ENCODE results near the gene C1orf159.
"Not testable (repeated sequence)": the region's sequence is repeated elsewhere in the genome, so short reads cannot be mapped to it uniquely, and the experiment has no call there.

The C1orf159 gene

DNA sequence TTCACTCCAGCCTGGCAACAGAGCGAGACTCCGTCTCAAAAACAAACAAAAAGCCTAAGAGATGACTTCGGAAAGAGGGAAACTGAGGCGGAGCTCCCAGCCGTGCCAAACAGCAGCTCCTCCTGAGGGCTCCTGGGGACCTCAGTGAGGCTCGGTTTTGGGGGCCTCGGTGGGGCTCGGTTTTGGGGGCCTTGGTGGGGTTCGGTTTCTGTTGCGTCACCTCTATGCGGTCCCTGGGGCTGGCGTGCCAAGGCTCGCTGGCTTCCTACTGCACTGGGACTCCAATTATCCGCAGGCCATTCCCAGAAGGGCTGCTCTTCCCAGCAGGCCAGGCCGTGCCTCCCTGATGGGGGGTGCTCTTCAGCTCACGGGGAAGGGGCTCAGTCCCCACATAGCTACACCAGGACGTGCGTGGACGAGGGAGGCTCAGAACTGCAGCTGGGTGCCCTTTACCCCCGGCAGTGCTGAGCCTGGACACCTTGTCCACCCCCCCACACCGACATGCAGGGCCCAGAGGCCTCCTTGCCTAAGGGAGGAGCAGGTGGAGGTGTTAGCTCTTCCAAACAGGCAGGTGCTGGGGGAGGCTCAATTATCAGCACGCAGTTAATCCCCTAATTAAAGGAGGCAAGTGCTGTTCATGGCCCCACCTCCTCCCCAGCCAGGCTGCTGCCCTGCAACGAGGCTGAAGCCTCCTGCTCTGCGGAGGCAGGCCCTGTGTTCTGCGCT lies 5.1 kb upstream of the C1orf159 start:
- in situ Hi-C loops (cut with MboI; ENCODE audit: low sequenced_read_pairs) = no loop called here

DNA sequence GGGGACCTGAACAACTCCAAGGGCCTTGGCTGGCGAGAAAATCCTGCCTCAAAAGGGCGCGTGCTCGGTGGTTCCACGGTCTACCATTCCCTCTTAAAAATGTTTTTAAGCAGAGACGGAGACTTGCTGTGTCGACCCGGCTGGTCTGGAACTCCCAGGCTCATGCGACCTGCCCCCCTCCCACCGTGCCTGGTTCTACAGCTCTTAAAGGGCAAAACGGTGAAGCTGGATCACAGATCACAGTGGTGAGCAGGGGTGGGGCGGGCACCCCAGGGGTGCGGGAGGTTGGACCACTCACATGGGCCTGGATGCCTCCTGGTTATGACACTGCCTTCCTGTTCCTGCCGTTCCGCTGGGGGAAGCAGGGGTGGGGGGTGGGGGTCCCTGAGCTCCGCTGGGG lies 4.2 kb upstream of the C1orf159 start:
- in situ Hi-C loops (cut with MboI; ENCODE audit: low sequenced_read_pairs) = no loop called here

DNA sequence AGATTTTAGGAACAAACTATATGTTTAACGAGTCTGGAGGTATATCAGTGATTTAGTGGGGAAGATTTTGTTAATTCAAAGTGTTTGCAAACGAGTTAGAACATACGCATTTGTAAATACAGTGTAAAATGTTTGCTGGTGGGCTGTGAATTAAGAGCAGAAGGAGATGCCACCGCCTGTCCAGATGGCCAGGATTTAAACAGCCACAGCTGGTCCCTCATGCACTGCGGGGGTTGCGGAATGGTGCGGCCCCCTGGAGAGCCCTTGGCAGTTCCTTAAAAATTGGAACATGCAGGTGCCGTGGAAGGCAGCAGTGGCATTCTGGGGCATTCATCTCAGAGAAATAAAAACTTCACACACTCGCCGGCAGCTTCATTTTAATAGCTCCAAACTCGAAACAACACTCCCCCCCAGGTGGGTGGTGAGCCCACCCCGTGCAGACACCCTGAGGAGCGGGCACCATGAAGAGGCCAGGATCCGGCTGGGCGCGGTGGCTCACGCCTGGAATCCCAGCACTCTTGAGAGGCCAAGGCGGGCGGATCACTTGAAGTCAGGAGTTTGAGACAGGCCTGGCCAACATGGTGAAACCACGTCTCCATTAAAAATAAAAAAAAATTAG lies 3.5 kb upstream of the C1orf159 start:
- in situ Hi-C loops (cut with MboI; ENCODE audit: low sequenced_read_pairs) = no loop called here

DNA sequence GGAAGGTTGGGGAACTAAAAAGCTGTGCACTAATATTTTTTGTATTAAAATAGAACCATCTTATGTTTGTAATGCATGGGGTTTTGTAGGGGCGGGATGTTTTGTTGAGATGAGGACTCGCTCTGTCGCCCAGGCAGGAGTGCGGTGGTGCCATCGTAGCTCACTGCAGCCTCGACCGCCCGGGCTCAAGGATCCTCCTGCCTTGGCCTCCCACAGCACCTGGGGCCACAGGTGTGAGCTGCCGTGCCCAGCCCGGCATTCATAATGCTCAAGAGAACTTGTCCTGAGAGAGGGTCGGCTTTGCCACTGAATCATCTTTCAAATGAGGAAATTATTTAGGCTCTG lies 3.0 kb upstream of the C1orf159 start:
- in situ Hi-C loops (cut with MboI; ENCODE audit: low sequenced_read_pairs) = no loop called here

DNA sequence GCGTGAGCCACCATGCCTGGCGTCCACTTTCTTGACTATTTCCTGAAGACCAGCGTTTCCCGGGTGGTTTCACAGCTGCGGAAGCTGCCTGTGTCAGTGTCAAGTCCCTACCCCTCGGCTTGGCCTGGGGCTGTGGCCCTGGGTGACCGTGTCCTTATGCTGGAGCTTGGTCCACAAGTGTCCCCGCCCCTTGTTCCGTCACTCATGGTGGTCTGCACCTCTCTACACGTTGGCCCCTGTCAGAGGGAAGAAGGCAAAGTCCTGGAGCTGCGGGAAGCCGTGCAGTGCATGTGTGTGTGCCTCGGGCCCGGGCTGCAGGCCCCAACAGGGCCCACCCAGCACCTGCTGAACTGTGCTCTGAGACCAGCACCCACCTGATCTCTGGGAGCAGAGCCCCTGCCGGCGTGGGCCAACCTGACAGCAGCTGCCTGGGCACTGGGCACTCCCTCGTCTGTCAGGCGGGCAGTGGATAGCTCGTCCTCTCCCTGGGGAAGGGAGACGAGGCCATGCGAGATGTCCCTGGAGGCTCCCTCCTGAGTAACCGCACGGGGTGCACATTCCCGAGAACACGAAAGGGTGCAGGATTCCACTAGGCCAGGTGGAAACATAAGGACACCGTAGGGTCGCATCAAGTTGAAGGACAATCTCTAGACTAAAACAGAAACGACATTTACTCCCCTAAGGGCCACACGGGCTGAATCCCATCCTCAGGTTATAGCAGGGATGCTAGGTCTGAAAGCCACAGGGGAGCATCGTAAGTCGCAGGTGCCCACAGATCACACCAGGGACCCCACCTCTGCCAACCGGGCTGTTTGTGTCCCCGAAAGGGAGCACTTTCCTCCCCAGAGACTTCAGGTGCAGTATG lies 2.4 kb upstream of the C1orf159 start:
- in situ Hi-C loops (cut with MboI; ENCODE audit: low sequenced_read_pairs) = no loop called here

DNA sequence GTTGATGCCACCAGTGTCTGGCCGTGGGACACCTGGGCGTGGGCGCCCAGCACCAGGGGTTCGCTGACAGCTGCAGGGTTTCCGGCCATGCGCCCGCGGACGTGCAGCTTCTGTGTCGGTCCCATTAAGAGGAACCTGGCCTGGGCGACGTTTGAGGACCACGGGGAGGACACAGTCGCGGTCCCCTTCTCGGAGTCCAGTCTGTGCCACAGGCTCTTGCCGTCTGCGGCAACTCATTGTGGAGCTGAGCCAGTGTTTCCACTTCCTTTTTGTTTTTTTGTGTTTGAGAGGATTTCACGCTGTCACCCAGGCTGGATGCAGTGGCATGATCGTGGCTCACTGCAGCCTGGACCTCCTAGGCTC lies 1.6 kb upstream of the C1orf159 start:
- in situ Hi-C loops (cut with MboI; ENCODE audit: low sequenced_read_pairs) = no loop called here

DNA sequence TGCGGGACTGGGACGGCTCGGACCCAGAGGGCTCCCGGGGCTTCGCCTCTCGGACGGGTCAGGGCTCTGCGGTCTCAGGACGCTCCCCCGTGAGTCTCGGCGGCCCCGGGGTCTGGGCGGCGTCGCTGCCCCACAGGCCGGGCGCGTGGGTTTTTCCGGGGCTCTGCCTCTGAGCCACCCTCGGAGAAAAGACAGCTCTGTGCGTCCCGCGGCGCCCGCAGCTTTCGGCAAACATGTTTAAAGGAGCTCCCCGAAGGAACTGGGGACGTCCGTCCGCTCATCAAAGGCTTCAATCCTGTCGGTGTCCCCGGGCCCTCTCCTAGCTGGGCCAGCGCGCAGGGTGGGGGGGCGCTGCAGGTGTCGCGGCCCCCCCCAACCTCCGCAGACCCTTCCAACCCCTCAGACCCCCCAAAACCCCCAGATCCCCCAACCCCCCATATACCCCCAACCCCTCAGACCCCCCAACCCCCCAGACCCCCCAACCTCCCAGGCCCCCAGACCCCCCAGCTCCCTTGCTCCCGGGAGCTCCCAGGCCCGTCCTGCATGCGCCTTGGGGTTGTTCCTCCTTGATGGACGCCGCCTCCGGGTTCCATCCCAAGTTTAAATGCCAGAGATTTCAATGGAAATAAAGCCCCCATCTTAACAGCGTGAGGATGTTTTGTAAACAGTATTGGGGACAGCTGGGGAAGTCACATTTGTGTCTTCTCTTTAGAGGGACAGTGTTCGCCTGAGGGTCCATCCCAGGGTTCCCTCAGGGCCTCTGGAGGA lies 996 bp upstream of the C1orf159 start:
- in situ Hi-C loops (cut with MboI; ENCODE audit: low sequenced_read_pairs) = no loop called here

DNA sequence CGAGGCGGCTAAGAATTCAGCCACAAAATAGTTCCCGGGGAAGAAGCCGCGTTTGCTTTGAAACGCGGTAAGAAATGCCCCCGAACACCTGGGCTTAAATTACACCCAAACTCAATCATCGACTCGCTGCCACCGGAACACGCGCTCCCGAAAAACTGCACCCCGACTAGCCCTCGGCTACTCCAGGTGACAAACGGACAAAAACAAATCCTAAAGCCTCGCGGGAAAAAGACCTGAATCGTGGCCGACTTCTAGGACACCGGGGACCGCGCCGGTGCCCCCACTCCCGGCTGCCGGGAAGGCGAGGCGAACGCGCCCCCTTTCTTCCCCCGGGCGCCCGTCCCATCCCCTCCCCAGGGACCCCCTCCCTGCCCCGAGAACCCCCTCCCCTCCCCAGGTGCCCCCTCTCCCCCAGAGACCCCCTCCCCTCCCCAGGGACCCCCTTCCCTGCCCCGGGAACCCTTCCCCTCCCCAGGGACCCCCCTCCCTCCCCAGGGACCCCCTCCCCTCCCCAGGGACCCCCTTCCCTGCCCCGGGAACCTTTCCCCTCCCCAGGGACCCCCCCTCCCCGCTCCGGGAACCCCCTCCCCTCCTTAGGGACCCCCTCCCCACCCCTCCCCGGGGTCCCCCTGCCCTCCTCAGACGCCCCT lies 628 bp downstream of the C1orf159 start:
- in situ Hi-C loops (cut with MboI; ENCODE audit: low sequenced_read_pairs) = no loop called here

DNA sequence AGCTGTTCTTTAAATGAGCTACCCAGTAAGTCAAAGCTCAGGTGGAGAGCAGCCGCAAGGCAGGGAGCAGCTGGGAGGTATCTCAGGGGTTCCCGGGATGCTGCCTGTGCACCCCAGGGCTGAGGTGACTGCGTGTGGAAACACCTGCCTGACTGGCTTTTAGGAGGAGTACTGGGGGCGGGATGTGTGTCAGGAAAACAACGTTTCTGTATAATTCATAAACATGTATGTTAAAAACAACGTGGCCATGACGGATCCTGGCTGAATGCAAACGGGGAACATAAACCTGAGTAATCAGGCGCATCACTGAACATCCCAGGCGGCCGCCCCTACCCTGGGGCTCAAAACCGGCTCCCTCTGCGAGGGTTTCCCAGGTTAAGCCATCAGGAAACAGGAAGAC lies 1.5 kb downstream of the C1orf159 start:
- in situ Hi-C loops (cut with MboI; ENCODE audit: low sequenced_read_pairs) = no loop called here

DNA sequence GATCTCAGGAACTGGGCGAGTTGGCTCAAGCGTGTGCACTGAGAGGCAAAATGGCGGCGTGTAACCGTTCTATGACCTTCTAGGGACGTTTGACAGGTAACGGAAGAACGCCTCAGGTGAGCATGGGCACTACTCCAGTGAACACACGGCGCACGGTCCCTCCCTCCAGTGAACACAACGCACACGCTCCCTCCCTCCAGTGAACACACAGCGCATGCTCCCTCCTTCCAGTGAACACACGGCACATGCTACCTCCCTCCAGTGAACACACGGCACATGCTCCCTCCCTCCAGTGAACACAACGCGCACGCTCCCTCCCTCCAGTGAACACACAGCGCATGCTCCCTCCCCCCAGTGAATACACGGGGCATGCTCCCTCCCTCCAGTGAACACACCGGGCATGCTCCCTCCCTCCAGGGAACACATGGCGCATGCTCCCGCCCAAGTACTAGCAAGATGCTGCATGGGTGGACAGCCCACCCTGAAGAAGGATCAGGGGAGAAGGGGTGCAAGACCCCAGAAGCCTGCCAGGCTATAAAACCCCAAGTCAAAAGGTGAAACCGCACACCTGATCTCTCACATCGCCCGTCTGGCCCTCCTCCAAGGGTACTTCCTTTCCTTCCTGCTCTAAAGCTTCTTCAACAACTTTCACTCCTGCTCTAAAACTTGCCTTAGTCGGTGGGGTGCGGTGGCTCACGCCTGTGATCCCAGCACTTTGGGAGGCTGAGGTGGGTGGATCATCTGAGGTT lies 3.5 kb downstream of the C1orf159 start:
- in situ Hi-C loops (cut with MboI; ENCODE audit: low sequenced_read_pairs) = no loop called here

DNA sequence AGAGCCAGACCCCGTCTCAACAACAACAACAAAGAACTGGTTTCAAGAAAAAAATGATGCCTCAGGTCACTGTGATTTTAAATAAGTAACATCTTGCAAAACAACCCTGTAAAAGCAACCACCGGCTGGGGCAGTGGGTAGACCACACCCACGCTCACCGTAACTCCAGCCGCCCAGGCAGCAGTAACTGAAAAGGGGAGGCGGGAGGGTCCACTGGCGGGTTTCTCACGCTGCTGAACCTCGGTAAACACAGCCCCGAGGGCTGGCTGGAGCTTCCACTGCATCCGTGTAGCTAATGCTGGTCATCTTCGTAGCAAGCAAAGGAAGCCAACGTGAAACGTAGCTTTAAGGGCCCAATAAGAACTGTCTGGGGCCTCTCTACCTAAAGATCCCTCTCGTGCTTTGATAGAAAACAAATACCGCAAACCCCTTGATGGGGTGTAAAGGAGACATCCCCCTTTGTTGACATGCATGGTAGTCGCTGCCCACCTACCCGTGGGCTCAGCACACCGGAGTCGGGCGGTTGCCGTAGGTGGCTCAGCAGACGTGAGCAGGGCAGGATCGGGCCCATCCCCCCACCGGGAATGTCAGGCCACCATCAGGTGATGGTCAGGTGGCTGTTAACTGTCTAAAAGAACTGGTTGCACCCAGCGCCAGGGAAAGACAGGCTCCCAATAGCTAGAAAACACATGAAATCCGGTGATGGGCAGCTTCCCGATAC lies 4.2 kb downstream of the C1orf159 start:
- in situ Hi-C loops (cut with MboI; ENCODE audit: low sequenced_read_pairs) = no loop called here

DNA sequence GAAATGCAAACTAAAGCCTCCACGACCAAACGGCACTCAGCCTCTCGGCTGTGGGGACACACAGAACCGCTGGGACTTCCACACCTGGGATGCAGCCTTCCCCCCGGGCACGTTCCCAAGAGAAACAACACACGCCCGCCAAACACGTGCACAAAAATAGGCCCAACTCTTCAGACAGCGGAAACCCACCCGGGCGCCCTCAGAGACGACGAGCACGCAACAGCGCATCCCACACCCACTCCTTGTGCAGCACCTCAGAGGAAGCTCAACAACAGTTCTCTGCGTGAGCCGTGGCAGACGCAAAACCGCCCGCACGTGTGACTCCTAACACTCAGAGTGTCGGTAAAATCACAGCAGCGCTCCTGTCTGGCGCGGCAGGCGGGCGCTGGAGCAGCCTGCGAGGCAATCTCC lies 5.3 kb downstream of the C1orf159 start:
- in situ Hi-C loops (cut with MboI; ENCODE audit: low sequenced_read_pairs) = no loop called here

DNA sequence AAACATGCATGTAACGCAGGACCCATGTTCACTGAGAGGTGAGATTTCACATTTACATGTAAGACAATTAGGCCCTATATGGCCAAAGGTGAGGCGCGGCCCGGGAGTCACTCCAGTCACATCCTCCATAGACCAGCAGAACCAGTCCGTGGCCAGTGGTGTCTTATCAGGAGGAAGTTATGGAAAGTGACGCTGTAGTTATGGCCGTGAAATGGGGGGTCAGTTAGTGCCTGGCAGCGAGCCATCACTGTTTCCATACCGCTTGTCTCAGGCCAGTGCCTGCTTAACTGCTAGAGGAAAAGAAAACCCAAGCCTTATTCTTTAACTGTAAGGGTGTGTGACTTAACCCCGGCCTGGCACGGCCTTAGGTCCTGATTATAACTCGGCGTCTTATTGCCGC lies 6.1 kb downstream of the C1orf159 start:
- in situ Hi-C loops (cut with MboI; ENCODE audit: low sequenced_read_pairs) = no loop called here

DNA sequence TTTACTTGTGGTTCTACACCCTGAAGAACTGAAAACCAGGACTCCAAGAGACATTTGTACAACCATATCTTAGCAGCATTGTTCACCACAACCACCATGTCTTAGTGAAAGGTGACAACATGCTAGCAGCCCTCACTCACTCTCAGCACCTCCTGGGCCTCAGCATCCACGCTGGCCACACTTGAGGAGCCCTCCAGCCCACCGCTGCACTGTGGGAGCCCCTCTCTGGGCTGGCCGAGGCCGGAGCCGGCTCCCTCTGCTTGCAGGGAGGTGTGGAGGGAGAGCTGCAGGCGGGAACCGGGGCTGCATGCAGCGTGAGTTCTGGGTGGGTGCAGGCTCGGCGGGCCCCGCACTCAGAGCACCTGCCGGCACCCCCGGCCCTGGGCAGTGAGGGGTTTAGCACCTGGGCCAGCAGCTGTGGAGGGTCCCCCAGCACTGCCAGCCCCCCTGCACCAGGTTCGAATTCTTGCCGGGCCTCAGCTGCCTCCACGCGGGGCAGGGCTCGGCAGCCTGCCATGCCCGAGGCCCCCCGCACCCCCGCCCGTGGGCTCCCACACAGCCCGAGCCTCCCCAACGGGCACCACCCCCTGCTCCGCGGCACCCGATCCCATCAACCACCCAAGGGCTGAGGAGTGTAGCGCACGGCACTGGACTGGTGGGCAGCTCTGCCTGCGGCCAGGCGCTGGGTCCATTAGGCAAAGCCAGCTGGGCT lies 9.2 kb downstream of the C1orf159 start:
- in situ Hi-C loops (cut with MboI; ENCODE audit: low sequenced_read_pairs) = no loop called here

DNA sequence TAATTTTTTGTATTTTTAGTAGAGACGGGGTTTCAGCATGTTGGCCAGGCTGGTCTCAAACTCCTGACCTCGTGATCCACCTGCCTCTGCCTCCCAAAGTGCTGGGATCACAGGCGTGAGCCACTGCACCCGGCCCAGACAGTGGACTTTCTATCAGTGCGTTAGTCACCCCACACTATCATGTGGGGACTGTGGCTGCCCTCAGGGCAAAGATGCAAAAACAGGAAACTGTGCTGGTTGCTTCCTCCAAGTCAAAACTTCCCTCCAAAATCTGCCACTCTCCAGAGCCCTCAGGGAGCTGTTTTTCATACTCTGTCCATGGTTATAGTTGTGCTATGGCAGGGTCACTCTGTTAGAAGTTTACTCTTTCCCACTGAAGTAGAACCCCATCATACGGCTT lies 11.7 kb downstream of the C1orf159 start:
- in situ Hi-C loops (cut with MboI; ENCODE audit: low sequenced_read_pairs) = not testable (repeated sequence)

DNA sequence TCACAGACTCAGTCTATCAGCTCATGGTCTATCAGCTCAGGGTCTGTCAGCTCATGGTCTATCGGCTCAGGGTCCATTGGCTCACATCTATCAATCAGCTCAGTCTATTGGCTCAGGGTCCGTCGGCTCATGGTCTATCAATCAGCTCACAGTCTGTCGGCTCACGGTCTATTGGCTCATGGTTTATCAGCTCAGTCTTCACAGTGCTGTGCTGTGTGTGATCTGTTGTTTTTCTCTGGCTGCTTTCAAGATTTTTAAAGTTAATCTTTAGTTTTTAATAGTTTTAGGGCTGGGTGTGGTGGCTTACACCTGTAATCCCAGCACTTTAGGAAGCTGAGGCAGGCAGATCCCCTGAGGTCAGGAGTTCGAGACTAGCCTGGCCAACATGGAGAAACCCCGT lies 14.4 kb downstream of the C1orf159 start:
- in situ Hi-C loops (cut with MboI; ENCODE audit: low sequenced_read_pairs) = no loop called here

DNA sequence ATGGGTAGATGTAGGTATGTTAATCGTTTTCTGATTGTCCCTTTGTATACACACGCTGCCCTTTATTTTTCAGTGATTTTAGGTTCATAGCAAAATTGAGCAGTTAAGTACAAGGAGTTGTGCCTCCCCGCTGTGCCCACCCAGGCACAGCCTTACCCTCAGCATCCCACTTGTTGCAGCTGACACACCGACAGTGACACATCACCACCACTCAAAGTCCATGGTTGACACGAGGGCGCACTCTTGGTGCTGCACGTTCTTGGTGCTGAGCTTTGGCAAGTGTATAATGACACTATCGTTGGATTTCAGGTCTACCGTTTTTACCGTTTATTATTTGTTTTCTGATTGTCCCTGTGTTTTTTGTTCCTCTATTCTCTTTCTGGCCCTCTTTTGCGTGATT lies 15.6 kb downstream of the C1orf159 start:
- in situ Hi-C loops (cut with MboI; ENCODE audit: low sequenced_read_pairs) = no loop called here

DNA sequence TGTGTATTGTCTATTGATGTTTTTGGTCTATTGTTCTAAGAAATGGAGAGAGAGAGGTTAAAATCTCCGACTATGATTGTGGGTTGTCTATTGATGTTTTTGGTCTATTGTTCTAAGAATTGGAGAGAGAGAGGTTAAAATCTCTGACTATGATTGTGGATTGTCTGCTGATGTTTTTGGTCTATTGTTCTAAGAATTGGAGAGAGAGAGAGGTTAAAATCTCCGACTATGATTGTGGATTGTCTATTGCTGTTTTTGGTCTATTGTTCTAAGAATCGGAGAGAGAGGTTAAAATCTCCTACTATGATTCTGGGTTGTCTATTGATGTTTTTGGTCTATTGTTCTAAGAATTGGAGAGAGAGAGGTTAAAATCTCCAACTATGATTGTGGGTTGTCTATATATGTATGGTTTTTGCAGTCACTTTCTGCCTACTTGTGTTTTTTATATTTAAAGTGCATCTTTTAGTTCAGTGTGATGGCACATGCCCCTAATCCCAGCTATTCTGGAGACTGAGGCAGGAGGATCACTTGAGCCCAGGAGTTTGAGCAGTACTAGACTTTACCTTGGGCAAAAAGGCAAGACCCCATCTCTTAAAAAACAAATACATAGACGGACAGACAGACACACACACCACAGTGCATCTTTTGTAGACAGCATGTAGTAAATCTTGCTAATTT lies 16.2 kb downstream of the C1orf159 start:
- in situ Hi-C loops (cut with MboI; ENCODE audit: low sequenced_read_pairs) = no loop called here

All from HL-60/S4 treated with retinoic acid at 250 ng/mL for 4 days and 3 days (cell line).